OCI-LY7 (cell line): ENCODE measurements around the gene LHX5.

Experiments used
- CTCF ChIP-seq: fragments of 200-600 bp; sonication (generic); conservative IDR thresholded peaks from 2 replicates; pipeline ENCODE4 v1.5.1; 2014; ENCODE audit warnings: mild to moderate bottlenecking, antibody characterized with exemption, low read length, moderate library complexity, mixed read lengths
- EZH2phosphoT487 ChIP-seq: fragments of 200-600 bp; sonication (generic); IDR thresholded peaks from 2 replicates; pipeline ENCODE4 v1.6.1; 2018; ENCODE audit warnings: low read depth, borderline replicate concordance, mild to moderate bottlenecking, mixed run types, antibody characterized with exemption, low read length, moderate library complexity, mixed read lengths

DNA sequence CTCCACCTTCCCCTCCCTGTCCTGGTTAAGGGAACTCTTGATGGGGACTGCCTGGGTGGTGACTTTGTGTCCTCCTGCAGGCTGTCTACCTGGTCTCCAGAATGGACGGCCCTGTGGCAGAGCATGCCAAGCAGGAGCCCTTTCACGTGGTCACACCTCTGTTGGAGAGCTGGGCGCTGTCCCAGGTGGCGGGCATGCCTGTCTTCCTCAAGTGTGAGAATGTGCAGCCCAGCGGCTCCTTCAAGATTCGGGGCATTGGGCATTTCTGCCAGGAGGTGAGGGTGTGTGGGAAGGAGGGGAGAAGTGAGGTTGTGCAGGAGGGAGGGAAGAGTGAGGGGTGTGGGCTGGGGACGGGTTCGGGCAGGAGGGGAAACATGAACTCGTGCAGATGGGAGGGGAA lies 43.8 kb downstream of the LHX5 start:
- TF ChIP-seq CTCF (no peak), EZH2phosphoT487 (no peak)
